Smooth muscle cell (in vitro differentiated cells): Measurements from ENCODE around the gene CLASP1. TPM values are rescaled to one million over a fixed set of nuclear protein-coding genes. Genes with fewer than 3 reads are reported as not detected.

Experiments
- DNase-seq: peaks from one replicate; lab custom pipeline; 2025; ENCODE audit not compliant: unreplicated experiment; lab: John Stamatoyannopoulos, UW
- H2AFZ ChIP-seq: fragments of 200-600 bp; sonication (generic); 2 replicates; pipeline ENCODE4 v1.6.0; 2016; ENCODE audit warnings: antibody characterized with exemption, low read depth, mild to moderate bottlenecking
- H3F3A ChIP-seq: fragments of 200-600 bp; sonication (generic); 2 replicates; pipeline ENCODE4 v1.6.0; 2017; ENCODE audit warnings: antibody characterized with exemption, low read depth
- H3K27ac ChIP-seq: fragments of 200-600 bp; sonication (generic); 2 replicates; pipeline ENCODE4 v1.5.1; 2016; ENCODE audit warnings: low read depth, mild to moderate bottlenecking
- H3K27me3 ChIP-seq: fragments of 200-600 bp; sonication (generic); 2 replicates; pipeline ENCODE4 v1.6.1; 2016; ENCODE audit warnings: low read depth, mild to moderate bottlenecking
- H3K36me3 ChIP-seq: fragments of 200-600 bp; sonication (generic); 2 replicates; pipeline ENCODE4 v1.5.1; 2016; ENCODE audit warnings: low read depth
- H3K4me1 ChIP-seq: fragments of 200-600 bp; sonication (generic); 2 replicates; pipeline ENCODE4 v1.5.1; 2016; ENCODE audit warnings: low read depth
- H3K4me2 ChIP-seq: fragments of 200-600 bp; sonication (generic); 2 replicates; pipeline ENCODE4 v1.6.0; 2016; ENCODE audit warnings: mild to moderate bottlenecking
- H3K4me3 ChIP-seq: fragments of 200-600 bp; sonication (generic); 2 replicates; pipeline ENCODE4 v1.5.1; 2016; ENCODE audit warnings: mild to moderate bottlenecking
- H3K79me2 ChIP-seq: fragments of 200-600 bp; sonication (generic); 2 replicates; pipeline ENCODE4 v1.6.0; 2016; ENCODE audit warnings: low read depth, mild to moderate bottlenecking
- H3K9ac ChIP-seq: fragments of 200-600 bp; sonication (generic); 2 replicates; pipeline ENCODE4 v1.6.0; 2016; ENCODE audit warnings: low read depth
- H3K9me3 ChIP-seq: fragments of 200-600 bp; sonication (generic); replicated peaks from 2 replicates; pipeline ENCODE4 v1.5.1; 2016; ENCODE audit warnings: low read depth
- H4K20me1 ChIP-seq: fragments of 200-600 bp; sonication (generic); 2 replicates; pipeline ENCODE4 v1.6.0; 2016; ENCODE audit warnings: low read depth
- WGBS: methylation state at CpG from one replicate; pipeline ENCODE4 v1.1.7; 2016; ENCODE audit warnings: low lambda C conversion rate; 5-methylcytosine and 5-hydroxymethylcytosine counted together
- polyA plus RNA-seq: library from polyadenylated mRNA; unstranded; fragments of >200 nt; fragmentation: Nextera tagmentation; extraction: Ambion mirVana; gene quantifications from 2 replicates; pipeline ENCODE4 v1.2.1, GENCODE V29; 2016
- total RNA-seq: library from RNA; depleted of rRNA; stranded (reverse); fragments of >200 nt; gene quantifications from 2 replicates; pipeline ENCODE4 v1.2.3, GENCODE V29; 2014
- TF ChIP-seq, protein P1 (sequence below): fragments of 200-600 bp; sonication (generic); IDR thresholded peaks from 2 replicates; pipeline ENCODE4 v1.5.1; 2017; ENCODE audit warnings: borderline replicate concordance, mild to moderate bottlenecking, antibody characterized with exemption; ENCODE audit not compliant: insufficient read depth, poor library complexity, severe bottlenecking

CLASP1 gene
- total and polyA plus RNA-seq, 2 experiments from 2014 or later = 15.0 to 33.8 TPM

DNA sequence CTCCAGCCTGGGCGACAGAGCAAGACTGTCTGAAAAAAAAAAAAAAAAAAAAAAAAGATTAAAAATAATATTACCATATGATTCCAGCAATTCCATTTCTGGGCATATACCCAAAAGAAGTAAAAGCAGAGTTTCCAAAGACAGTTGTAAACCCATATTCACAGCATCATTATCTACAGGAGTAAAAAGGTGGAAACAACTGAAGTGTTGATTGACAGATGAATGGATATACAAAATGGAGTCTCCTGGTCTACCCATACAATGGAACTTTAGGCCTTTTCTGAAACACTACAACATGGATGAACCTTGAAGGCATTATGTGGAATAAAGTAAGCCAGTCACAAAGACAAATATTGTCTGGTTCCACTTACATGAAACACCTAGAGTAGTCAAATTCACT lies 112.9 kb downstream of the CLASP1 start:
- no peak overlapping the region for H3K27ac ChIP-seq
- no peak overlapping the region for H3K4me2 ChIP-seq
- WGBS = 100% methylated on average over 1 of the region's 1 CpG
- peaks cover 53% of the 10 kb centered on the region for H3K79me2 ChIP-seq
- no peak for DNase-seq
- peaks cover 7% of the 10 kb centered on the region for H3F3A ChIP-seq
- peaks cover 12% of the 10 kb centered on the region for H3K4me1 ChIP-seq
- no peaks in the 10 kb centered on the region for H3K36me3 ChIP-seq
- H3K9me3 ChIP-seq = no peaks in the 10 kb centered on the region
- H3K27me3 ChIP-seq = no peaks in the 10 kb centered on the region
- TF ChIP-seq, protein P1, sequence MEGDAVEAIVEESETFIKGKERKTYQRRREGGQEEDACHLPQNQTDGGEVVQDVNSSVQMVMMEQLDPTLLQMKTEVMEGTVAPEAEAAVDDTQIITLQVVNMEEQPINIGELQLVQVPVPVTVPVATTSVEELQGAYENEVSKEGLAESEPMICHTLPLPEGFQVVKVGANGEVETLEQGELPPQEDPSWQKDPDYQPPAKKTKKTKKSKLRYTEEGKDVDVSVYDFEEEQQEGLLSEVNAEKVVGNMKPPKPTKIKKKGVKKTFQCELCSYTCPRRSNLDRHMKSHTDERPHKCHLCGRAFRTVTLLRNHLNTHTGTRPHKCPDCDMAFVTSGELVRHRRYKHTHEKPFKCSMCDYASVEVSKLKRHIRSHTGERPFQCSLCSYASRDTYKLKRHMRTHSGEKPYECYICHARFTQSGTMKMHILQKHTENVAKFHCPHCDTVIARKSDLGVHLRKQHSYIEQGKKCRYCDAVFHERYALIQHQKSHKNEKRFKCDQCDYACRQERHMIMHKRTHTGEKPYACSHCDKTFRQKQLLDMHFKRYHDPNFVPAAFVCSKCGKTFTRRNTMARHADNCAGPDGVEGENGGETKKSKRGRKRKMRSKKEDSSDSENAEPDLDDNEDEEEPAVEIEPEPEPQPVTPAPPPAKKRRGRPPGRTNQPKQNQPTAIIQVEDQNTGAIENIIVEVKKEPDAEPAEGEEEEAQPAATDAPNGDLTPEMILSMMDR = no peak
- H3K4me3 ChIP-seq = no peak overlapping the region
- H2AFZ ChIP-seq = no peak overlapping the region
- no peak overlapping the region for H3K9ac ChIP-seq
- peaks cover 86% of the 10 kb centered on the region for H4K20me1 ChIP-seq

GRCh38 chr2:121534007-121534406 lies 115.3 kb downstream of the CLASP1 start:
- Histone ChIP-seq H3K27me3 (no peaks in the 10 kb centered on the region), H3K79me2 (peaks cover 51% of the 10 kb centered on the region), H3K9ac (peak overlapping the region; percentile 14), H3K36me3 (no peaks in the 10 kb centered on the region), H3F3A (peaks cover 10% of the 10 kb centered on the region), H4K20me1 (peaks cover 76% of the 10 kb centered on the region), H3K27ac (peak overlapping the region; percentile 100), H3K9me3 (no peaks in the 10 kb centered on the region), H3K4me3 (no peak overlapping the region), H3K4me1 (peaks cover 18% of the 10 kb centered on the region), H3K4me2 (no peak overlapping the region), H2AFZ (no peak overlapping the region)
- TF ChIP-seq, protein P1 = no peak
- no peak for DNase-seq

GRCh38 chr2:121532894-121533293 lies 116.4 kb downstream of the CLASP1 start:
- H3K9ac ChIP-seq = peak overlapping the region; percentile 14
- H3K4me2 ChIP-seq = peak overlapping the region; percentile 76
- peak overlapping the region; percentile 100 for H3K27ac ChIP-seq
- H4K20me1 ChIP-seq = peaks cover 76% of the 10 kb centered on the region
- H3K27me3 ChIP-seq = no peaks in the 10 kb centered on the region
- H3K4me3 ChIP-seq = no peak overlapping the region
- H3K9me3 ChIP-seq = no peaks in the 10 kb centered on the region
- H2AFZ ChIP-seq = no peak overlapping the region
- no peak for DNase-seq
- H3K79me2 ChIP-seq = peaks cover 54% of the 10 kb centered on the region
- no peaks in the 10 kb centered on the region for H3K36me3 ChIP-seq
- peaks cover 18% of the 10 kb centered on the region for H3K4me1 ChIP-seq
- TF ChIP-seq, protein P1 = no peak
- peaks cover 10% of the 10 kb centered on the region for H3F3A ChIP-seq
- 63% methylated on average over 6 of the region's 6 CpGs for WGBS

- Histone ChIP-seq H3K27ac (peak overlapping the region; percentile 100), H3K4me1 (peaks cover 18% of the 10 kb centered on the region), H3K4me2 (peak overlapping the region; percentile 76), H3K36me3 (no peaks in the 10 kb centered on the region), H3K4me3 (no peak overlapping the region), H4K20me1 (peaks cover 76% of the 10 kb centered on the region), H3K9ac (peak overlapping the region; percentile 41), H3K79me2 (peaks cover 54% of the 10 kb centered on the region), H3K27me3 (no peaks in the 10 kb centered on the region), H3K9me3 (no peaks in the 10 kb centered on the region), H2AFZ (no peak overlapping the region), H3F3A (peaks cover 10% of the 10 kb centered on the region)
- TF ChIP-seq, protein P1 = no peak
- WGBS = 21% methylated on average over 4 of the region's 4 CpGs
- DNase-seq = no peak
Measured at GRCh38 chr2:121532347-121532766, 116.9 kb downstream of the CLASP1 start.
